PFSK-1 (cell line): ENCODE measurements around the gene CSNK1G2.

Source experiments
- POLR2AphosphoS5 ChIP-seq: IDR thresholded peaks from 2 replicates; pipeline ENCODE4 v1.6.1; 2012; ENCODE audit warnings: low read depth, mild to moderate bottlenecking, control low read depth, low read length, moderate library complexity
- TAF1 ChIP-seq: IDR thresholded peaks from 2 replicates; pipeline ENCODE4 v1.6.1; 2012; ENCODE audit warnings: low read length, control low read depth, borderline replicate concordance; ENCODE audit not compliant: insufficient read depth
- TF ChIP-seq, protein P1 (sequence below), 2 experiments: IDR thresholded peaks; 2 replicates each; pipeline versions ENCODE4 v1.6.1 to v1.8.0; 2011 to 2012; ENCODE audit warnings: low read depth in 2 of 2, low read length in 2 of 2, control low read depth in 1 of 2, inconsistent platforms in 1 of 2, mild to moderate bottlenecking in 1 of 2, moderate library complexity in 1 of 2; ENCODE audit not compliant: insufficient read depth in 1 of 2

DNA sequence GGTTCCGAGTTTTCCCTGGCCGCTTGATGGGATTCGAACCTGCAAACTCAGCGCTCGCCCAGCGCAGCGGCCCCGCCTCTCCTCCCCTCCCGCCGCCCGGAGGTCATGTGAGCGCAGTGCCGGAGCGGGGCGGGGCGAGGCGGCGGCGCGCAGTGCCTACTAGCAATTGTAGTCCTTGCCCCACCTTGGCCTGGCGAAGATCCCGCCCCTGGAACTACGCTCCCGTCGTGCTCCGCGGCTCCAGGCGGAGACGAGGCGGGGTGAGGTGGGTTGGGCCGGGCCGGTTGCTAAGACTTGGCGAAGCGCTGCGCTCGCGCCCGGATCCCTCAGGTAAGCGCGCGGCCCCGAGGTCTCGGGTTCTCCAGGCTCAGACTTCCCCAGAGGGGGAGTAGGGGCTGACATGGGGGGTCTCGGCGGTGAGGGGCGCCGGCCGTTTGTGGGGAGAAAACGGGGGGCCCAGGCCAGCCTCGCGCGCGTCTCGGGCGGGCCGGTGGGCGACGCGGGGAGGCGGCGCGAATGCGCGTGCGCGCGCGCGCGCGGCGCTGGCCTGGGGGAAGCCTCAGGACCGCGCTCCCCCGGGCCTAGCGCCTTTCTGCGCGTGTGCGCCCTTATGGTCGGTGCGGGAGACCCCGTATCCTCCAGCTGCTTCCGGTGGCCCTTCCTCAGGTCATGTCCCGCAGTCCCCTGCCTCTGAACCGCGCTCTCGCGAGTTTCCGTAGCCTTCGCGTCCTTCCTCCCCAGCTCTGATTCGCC lies 35.7 kb upstream of the CSNK1G2 start, which contains the start of the genes ADAT3 and SCAMP4:
- TF ChIP-seq TAF1, result no peak; the same call in 1 of the 2 replicates
- peak; percentile 81 for TF ChIP-seq POLR2AphosphoS5
- TF ChIP-seq, protein P1, sequence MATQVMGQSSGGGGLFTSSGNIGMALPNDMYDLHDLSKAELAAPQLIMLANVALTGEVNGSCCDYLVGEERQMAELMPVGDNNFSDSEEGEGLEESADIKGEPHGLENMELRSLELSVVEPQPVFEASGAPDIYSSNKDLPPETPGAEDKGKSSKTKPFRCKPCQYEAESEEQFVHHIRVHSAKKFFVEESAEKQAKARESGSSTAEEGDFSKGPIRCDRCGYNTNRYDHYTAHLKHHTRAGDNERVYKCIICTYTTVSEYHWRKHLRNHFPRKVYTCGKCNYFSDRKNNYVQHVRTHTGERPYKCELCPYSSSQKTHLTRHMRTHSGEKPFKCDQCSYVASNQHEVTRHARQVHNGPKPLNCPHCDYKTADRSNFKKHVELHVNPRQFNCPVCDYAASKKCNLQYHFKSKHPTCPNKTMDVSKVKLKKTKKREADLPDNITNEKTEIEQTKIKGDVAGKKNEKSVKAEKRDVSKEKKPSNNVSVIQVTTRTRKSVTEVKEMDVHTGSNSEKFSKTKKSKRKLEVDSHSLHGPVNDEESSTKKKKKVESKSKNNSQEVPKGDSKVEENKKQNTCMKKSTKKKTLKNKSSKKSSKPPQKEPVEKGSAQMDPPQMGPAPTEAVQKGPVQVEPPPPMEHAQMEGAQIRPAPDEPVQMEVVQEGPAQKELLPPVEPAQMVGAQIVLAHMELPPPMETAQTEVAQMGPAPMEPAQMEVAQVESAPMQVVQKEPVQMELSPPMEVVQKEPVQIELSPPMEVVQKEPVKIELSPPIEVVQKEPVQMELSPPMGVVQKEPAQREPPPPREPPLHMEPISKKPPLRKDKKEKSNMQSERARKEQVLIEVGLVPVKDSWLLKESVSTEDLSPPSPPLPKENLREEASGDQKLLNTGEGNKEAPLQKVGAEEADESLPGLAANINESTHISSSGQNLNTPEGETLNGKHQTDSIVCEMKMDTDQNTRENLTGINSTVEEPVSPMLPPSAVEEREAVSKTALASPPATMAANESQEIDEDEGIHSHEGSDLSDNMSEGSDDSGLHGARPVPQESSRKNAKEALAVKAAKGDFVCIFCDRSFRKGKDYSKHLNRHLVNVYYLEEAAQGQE (IDR thresholded peaks at IDR 0.05; ENCODE audit: insufficient read depth in 1 of 2, low read depth in 2 of 2, low read length in 2 of 2), result no peak
